ENCODE data around the gene ELMOD2. TPM values are rescaled to one million over a fixed set of nuclear protein-coding genes. Genes with fewer than 3 reads are reported as not detected.
A peak's percentile ranks its signal among the peaks of the same experiment; 100 is the strongest.
"Not testable (repeated sequence)": the region's sequence is repeated elsewhere in the genome, so short reads cannot be mapped to it uniquely, and the experiment has no call there.

Gene ELMOD2
- total RNA-seq, 1 donor from 2014 or later, result 19.2 TPM

GRCh38 chr4:140499391-140499790, 24.6 kb upstream of the ELMOD2 start:
- peaks cover 23% of the 10 kb centered on the region for H3K27me3 ChIP-seq (ENCODE audit: control insufficient read depth, insufficient read depth, low read length)
- no peak for FAIRE-seq

GRCh38 chr4:140504261-140504660, 19.7 kb upstream of the ELMOD2 start:
- Histone ChIP-seq H3K36me3 (ENCODE audit: control insufficient read depth, insufficient read depth, low read length) (no peaks in the 10 kb centered on the region), H3K27me3 (ENCODE audit: control insufficient read depth, insufficient read depth, low read length) (peaks cover 8% of the 10 kb centered on the region), H3K4me3 (ENCODE audit: low read depth, low read length) (no peak overlapping the region)
- TF ChIP-seq CTCF (IDR thresholded peaks at IDR 0.05; ENCODE audit: insufficient read depth, low read length, severe bottlenecking), result no peak
- no peak for FAIRE-seq
- DNase-seq (ENCODE audit: low read depth), result no peak

More at GRCh38 chr4:140499391-140499790, 24.6 kb upstream of the ELMOD2 start:
- H3K36me3 ChIP-seq (ENCODE audit: control insufficient read depth, insufficient read depth, low read length), result no peaks in the 10 kb centered on the region
- no peak overlapping the region for H3K4me3 ChIP-seq (ENCODE audit: low read depth, low read length)
- TF ChIP-seq CTCF (IDR thresholded peaks at IDR 0.05; ENCODE audit: insufficient read depth, low read length, severe bottlenecking), result no peak
- DNase-seq (ENCODE audit: low read depth), result no peak

- H3K27me3 ChIP-seq (ENCODE audit: control insufficient read depth, insufficient read depth, low read length); FAIRE-seq; DNase-seq (ENCODE audit: low read depth); H3K4me3 ChIP-seq (ENCODE audit: low read depth, low read length); H3K36me3 ChIP-seq (ENCODE audit: control insufficient read depth, insufficient read depth, low read length): not testable (repeated sequence)
These were observed 10.2 kb upstream of the ELMOD2 start for GRCh38 chr4:140513765-140514164.

- no peak for FAIRE-seq
- no peak for TF ChIP-seq CTCF (IDR thresholded peaks at IDR 0.05; ENCODE audit: insufficient read depth, low read length, severe bottlenecking)
These were observed 8.5 kb upstream of the ELMOD2 start for GRCh38 chr4:140515423-140515822.

GRCh38 chr4:140523370-140523856, 555 bp upstream of the ELMOD2 start:
- TF ChIP-seq CTCF (IDR thresholded peaks at IDR 0.05; ENCODE audit: insufficient read depth, low read length, severe bottlenecking), result no peak
- FAIRE-seq (no peak), DNase-seq (ENCODE audit: low read depth) (no peak)
- H3K27me3 ChIP-seq (ENCODE audit: control insufficient read depth, insufficient read depth, low read length), result no peaks in the 10 kb centered on the region
- no peaks in the 10 kb centered on the region for H3K36me3 ChIP-seq (ENCODE audit: control insufficient read depth, insufficient read depth, low read length)
- H3K4me3 ChIP-seq (ENCODE audit: low read depth, low read length), result peak overlapping the region; percentile 89

More at GRCh38 chr4:140515423-140515822, 8.5 kb upstream of the ELMOD2 start:
- H3K36me3 ChIP-seq (ENCODE audit: control insufficient read depth, insufficient read depth, low read length), result no peaks in the 10 kb centered on the region
- no peaks in the 10 kb centered on the region for H3K27me3 ChIP-seq (ENCODE audit: control insufficient read depth, insufficient read depth, low read length)
- no peak overlapping the region for H3K4me3 ChIP-seq (ENCODE audit: low read depth, low read length)
- DNase-seq (ENCODE audit: low read depth), result no peak

GRCh38 chr4:140529434-140529833, 5.5 kb downstream of the ELMOD2 start:
- FAIRE-seq (no peak), DNase-seq (ENCODE audit: low read depth) (no peak)
- TF ChIP-seq CTCF (IDR thresholded peaks at IDR 0.05; ENCODE audit: insufficient read depth, low read length, severe bottlenecking), result no peak
- Histone ChIP-seq H3K4me3 (ENCODE audit: low read depth, low read length) (no peak overlapping the region), H3K27me3 (ENCODE audit: control insufficient read depth, insufficient read depth, low read length) (no peaks in the 10 kb centered on the region), H3K36me3 (ENCODE audit: control insufficient read depth, insufficient read depth, low read length) (no peaks in the 10 kb centered on the region)

Measured in bronchial epithelial cell (primary cell).